ACC112 (cell line): ENCODE data around the gene TLX2.

Source experiments
- H2AFZ ChIP-seq: fragments of 200-600 bp; sonication (generic); one replicate; pipeline ENCODE4 v1.6.0; 2017; ENCODE audit warnings: antibody characterized with exemption, low read length; ENCODE audit not compliant: unreplicated experiment
- H3K27ac ChIP-seq: fragments of 200-600 bp; sonication (generic); 2 replicates; pipeline ENCODE4 v1.5.1; 2014; ENCODE audit warnings: low read depth, mild to moderate bottlenecking, antibody characterized with exemption, low read length, moderate library complexity
- H3K27me3 ChIP-seq: fragments of 200-600 bp; sonication (generic); 2 replicates; pipeline ENCODE4 v1.6.1; 2014; ENCODE audit warnings: mild to moderate bottlenecking, antibody characterized with exemption, low read length, moderate library complexity, mixed read lengths; ENCODE audit not compliant: insufficient read depth
- H3K36me3 ChIP-seq: fragments of 200-600 bp; sonication (generic); 2 replicates; pipeline ENCODE4 v1.6.1; 2016; ENCODE audit warnings: mild to moderate bottlenecking, antibody characterized with exemption, low read length, moderate library complexity, mixed read lengths; ENCODE audit not compliant: insufficient read depth
- H3K4me1 ChIP-seq: fragments of 200-600 bp; sonication (generic); one replicate; pipeline ENCODE4 v1.6.1; 2016; ENCODE audit warnings: low read length, mixed read lengths; ENCODE audit not compliant: insufficient read depth, unreplicated experiment, control insufficient read depth
- H3K4me3 ChIP-seq: fragments of 200-600 bp; sonication (generic); 2 replicates; pipeline ENCODE4 v1.5.1; 2014; ENCODE audit warnings: mild to moderate bottlenecking, low read depth, low read length
- H3K79me2 ChIP-seq: fragments of 200-600 bp; sonication (generic); one replicate; pipeline ENCODE4 v1.6.0; 2016; ENCODE audit warnings: low read length; ENCODE audit not compliant: control insufficient read depth, unreplicated experiment, insufficient read depth

Gene TLX2

DNA sequence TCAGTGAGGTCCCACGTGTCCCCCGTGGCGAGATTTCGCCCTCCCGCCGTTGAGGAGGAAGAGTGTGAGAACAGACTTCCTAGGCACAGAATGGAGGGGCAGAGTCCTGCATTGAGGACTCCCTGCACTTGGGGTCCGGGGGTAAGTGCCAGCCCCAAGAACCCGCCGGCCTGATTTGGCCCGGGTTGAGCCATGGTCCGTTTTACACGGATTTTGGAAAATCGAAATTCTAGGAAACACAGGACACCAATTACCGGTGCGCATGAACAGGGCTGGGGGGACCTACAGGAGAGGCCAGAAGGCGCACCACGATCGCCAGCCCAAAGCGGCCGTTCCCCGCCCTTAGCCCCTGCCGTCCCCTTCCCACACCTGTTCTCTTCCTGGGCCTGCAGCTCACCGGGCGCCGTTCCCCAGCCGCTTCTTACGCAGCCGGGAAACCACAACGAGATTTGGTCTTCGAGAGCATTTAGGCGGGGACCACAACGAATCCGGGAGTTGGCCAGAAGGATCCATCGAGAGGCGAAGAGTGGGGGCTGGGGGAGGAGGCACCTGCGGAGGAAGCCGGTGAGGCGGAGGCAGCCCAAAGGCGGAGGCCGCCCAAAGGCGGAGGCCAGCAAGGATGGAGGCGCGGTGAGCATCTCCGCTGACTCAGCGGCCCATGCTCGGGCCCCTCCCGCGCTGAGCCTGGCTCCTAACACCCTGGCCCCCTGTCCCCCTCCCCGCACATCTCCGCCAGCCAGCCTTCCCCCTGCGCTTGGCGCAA is 464 bp upstream of the TLX2 start:
- no peak overlapping the region for H2AFZ ChIP-seq
- no peaks in the 10 kb centered on the region for H3K36me3 ChIP-seq
- H3K27me3 ChIP-seq: peaks cover 71% of the 10 kb centered on the region
- H3K4me1 ChIP-seq: peaks cover 6% of the 10 kb centered on the region
- no peaks in the 10 kb centered on the region for H3K79me2 ChIP-seq
- H3K27ac ChIP-seq: no peak overlapping the region
- H3K4me3 ChIP-seq: peak overlapping the region; percentile 59

DNA sequence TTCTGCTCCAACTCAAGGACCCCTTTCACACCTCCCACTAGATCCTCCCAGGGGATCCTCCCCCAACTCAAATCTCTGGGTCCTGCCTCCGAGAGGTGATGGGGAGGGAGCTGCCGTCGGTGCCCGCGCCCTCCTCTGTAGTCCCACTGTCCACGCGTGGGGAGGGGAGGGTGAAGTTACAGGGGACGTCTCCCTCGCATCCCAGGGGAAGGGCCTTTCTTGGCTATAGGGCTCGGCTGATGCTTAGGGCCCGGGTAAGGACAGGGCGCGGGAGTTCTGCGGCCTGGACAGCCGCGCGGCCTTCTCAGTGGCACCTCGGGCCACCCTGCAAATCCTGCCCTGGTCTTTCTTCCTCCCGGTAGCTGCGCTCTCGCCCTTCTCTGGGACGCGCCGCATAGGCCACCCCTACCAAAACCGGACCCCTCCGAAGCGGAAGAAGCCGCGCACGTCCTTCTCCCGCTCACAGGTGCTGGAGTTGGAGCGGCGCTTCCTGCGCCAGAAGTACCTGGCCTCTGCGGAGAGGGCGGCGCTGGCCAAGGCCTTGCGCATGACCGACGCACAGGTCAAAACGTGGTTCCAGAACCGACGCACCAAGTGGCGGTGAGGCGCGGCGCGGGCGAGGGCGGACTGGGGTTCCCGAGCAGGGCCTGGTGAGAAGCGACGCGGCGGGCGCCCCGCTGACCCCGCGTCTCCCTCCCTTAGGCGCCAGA is 1.2 kb downstream of the TLX2 start:
- peaks cover 87% of the 10 kb centered on the region for H3K27me3 ChIP-seq
- no peak overlapping the region for H3K27ac ChIP-seq
- no peaks in the 10 kb centered on the region for H3K79me2 ChIP-seq
- no peak overlapping the region for H2AFZ ChIP-seq
- H3K36me3 ChIP-seq: no peaks in the 10 kb centered on the region
- peak overlapping the region; percentile 62; the same call in 1 of the 2 replicates for H3K4me3 ChIP-seq
- H3K4me1 ChIP-seq: peaks cover 6% of the 10 kb centered on the region

DNA sequence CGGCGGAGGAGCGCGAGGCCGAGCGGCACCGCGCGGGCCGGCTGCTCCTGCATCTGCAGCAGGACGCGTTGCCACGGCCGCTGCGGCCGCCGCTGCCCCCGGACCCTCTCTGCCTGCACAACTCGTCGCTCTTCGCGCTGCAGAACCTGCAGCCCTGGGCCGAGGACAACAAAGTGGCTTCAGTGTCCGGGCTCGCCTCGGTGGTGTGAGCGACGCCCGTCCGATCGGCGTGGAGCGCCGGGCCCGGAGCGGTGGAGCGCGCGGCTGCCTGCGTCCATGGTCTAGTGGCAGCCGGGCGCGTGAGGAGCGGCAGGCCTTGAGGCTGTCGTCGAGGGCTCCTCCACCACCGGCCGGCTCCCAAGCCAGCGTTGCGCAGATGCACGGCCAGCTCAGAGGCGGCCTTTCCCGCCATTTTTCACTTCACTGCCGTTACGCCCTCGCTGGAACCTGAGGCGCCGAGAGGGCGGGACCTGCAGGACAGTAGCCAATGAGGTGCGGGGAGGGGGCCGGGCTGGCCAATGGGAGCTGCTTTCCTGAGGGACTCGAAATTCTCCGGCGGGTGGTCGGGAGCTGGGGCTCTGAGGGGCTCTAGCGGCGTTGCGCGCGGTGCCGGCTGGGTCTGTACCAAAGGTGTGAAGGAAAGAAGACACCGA is 1.9 kb downstream of the TLX2 start:
- Histone ChIP-seq H3K79me2 (no peaks in the 10 kb centered on the region), H2AFZ (no peak overlapping the region), H3K27ac (no peak overlapping the region), H3K27me3 (peaks cover 87% of the 10 kb centered on the region), H3K4me1 (peaks cover 5% of the 10 kb centered on the region), H3K4me3 (peak overlapping the region; percentile 62; the same call in 1 of the 2 replicates), H3K36me3 (no peaks in the 10 kb centered on the region)

GRCh38 chr2:74516650-74517049 is 2.4 kb downstream of the TLX2 start:
- peaks cover 85% of the 10 kb centered on the region for H3K27me3 ChIP-seq

GRCh38 chr2:74522516-74522915 is 8.3 kb downstream of the TLX2 start:
- Histone ChIP-seq H3K36me3 (peaks cover 15% of the 10 kb centered on the region; the same call in 1 of the 2 replicates), H3K27me3 (peaks cover 36% of the 10 kb centered on the region), H3K4me3 (no peak overlapping the region), H3K27ac (no peak overlapping the region), H3K4me1 (no peaks in the 10 kb centered on the region), H3K79me2 (peaks cover 5% of the 10 kb centered on the region), H2AFZ (no peak overlapping the region)

More at GRCh38 chr2:74516650-74517049, 2.4 kb downstream of the TLX2 start:
- Histone ChIP-seq H3K27ac (no peak overlapping the region), H3K4me1 (no peaks in the 10 kb centered on the region), H3K4me3 (peak overlapping the region; percentile 62; the same call in 1 of the 2 replicates), H2AFZ (no peak overlapping the region), H3K36me3 (no peaks in the 10 kb centered on the region), H3K79me2 (no peaks in the 10 kb centered on the region)

DNA sequence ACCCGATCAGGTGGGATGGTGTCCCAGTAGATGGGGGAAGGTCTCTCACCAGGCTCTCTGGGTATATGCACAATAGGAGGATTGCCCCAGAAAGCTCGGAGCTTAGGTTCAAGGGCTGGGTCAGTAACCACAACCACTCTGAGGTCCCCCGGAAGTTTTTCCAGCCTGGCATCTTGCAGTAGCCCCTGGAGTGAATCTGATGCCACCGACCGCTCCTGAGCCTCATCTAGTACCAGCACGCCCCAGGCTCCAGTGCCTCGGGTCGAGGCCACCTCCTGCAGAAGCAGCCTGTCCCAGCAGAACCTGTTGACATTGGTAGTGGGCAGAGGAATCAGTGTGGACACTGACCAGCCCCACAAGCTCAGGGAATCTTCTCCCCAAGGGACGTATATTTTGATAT is 9.8 kb downstream of the TLX2 start:
- peaks cover 11% of the 10 kb centered on the region for H3K4me1 ChIP-seq
- peaks cover 20% of the 10 kb centered on the region for H3K79me2 ChIP-seq
- peaks cover 15% of the 10 kb centered on the region; the same call in 1 of the 2 replicates for H3K36me3 ChIP-seq
- H3K4me3 ChIP-seq: no peak overlapping the region
- H2AFZ ChIP-seq: no peak overlapping the region
- no peak overlapping the region for H3K27ac ChIP-seq
- peaks cover 21% of the 10 kb centered on the region for H3K27me3 ChIP-seq

DNA sequence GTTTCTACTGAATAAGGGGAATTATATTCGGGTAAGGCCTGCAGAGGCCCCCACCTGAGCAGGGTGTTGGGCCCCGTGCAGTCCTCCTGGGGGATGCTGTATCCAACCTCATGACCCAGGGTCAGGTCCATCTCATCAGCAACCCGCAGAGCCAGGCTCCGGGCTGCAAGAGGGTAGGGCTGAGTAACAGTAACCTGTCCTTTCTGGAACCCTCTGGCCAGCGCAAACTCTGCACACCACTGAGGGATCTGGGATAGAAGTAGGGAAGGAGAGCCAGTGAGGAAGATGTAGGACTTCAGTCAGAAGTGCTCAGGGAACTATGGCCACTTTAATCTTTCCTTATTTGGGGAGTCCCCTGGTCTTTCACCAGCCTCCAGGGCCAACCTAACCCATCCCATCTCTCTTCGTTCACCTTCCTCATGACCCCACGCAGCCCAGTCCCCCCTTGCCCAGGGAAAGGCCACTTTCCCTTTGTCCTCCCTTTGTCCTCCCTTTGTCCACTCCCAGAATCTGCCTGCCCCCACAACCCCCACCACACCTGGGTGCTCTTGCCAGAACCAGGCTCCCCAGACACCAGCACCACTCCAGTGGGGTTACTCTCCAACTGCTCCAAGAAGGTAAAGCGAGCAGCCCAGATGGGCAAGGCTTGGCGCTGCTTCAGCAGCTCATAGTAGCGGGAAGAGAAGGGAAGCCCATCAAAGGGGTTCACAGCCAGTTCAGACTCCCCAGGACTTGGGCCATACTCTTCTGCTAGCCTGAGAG is 10.9 kb downstream of the TLX2 start:
- peaks cover 26% of the 10 kb centered on the region for H3K79me2 ChIP-seq
- H2AFZ ChIP-seq: no peak overlapping the region
- H3K4me1 ChIP-seq: peaks cover 11% of the 10 kb centered on the region
- peaks cover 15% of the 10 kb centered on the region; the same call in 1 of the 2 replicates for H3K36me3 ChIP-seq
- H3K4me3 ChIP-seq: no peak overlapping the region
- peaks cover 10% of the 10 kb centered on the region for H3K27me3 ChIP-seq
- H3K27ac ChIP-seq: no peak overlapping the region

GRCh38 chr2:74525717-74526648 is 11.7 kb downstream of the TLX2 start, which contains the start of gene DQX1:
DQX1 (minus strand) TSS chr2:74526231; CDS start chr2:74525729, 502 bp downstream.
- Histone ChIP-seq H3K27ac (no peak within 1 kb of the TSS), H3K27me3 (peaks cover 6% of the 10 kb centered on the region; the same call in 1 of the 2 replicates), H2AFZ (no peak within 1 kb of the TSS), H3K4me3 (no peak within 1 kb of the TSS), H3K4me1 (peaks cover 12% of the 10 kb centered on the region), H3K79me2 (peaks cover 32% of the 10 kb centered on the region), H3K36me3 (peaks cover 15% of the 10 kb centered on the region; the same call in 1 of the 2 replicates)

DNA sequence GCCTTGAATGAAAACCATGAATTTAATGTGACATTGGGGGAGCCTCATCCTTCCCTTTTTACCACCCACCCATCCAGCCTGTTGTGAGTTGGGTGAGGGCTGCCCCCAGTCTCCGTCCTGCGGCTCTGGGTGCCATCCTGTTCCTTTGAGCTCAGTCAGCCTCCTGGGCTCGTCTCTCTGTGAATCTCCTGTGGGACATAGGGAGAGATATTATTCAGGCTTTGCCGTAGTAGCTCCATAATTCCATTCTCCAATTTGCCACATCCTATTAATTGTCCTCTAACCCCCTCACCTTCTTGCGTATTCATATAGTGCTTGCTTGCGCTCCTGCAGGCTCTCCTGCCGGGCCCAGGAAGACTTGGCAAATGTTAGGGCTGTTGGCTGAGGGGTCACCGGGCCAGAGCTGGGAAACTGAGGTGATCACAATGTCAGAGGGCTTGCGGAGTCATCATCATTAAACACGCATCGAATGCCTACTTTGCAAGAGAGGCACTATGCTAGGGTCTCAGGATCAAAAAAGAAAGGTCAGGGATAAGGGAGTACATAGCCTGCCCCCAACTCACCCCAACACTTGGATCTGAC is 12.5 kb downstream of the TLX2 start:
- Histone ChIP-seq H3K79me2 (peaks cover 36% of the 10 kb centered on the region), H3K27ac (no peak overlapping the region), H3K27me3 (peaks cover 6% of the 10 kb centered on the region; the same call in 1 of the 2 replicates), H3K36me3 (peaks cover 15% of the 10 kb centered on the region; the same call in 1 of the 2 replicates), H3K4me1 (peaks cover 19% of the 10 kb centered on the region), H2AFZ (no peak overlapping the region), H3K4me3 (no peak overlapping the region)
